ENCODE results near the gene TOGARAM1.
A peak's percentile ranks its signal among the peaks of the same experiment; 100 is the strongest.

TOGARAM1 gene

GRCh38 chr14:44945264-44945663 lies 16.7 kb upstream of the TOGARAM1 start:
- Histone ChIP-seq H3K9ac (ENCODE audit: low read length) (no peak overlapping the region), H3K4me1 (ENCODE audit: insufficient read depth, low read length) (peaks cover 4% of the 10 kb centered on the region), H3K27me3 (ENCODE audit: control insufficient read depth in 1 of 2, insufficient read depth in 2 of 2, low read length in 2 of 2) (no peaks in the 10 kb centered on the region), H3K27ac (ENCODE audit: low read depth, low read length) (no peak overlapping the region), H3K4me3 (ENCODE audit: low read depth in 1 of 2, low read length in 2 of 2) (no peak overlapping the region), H3K9me3 (ENCODE audit: low read length) (no peaks in the 10 kb centered on the region), H3K36me3 (ENCODE audit: insufficient read depth, low read length) (peaks cover 13% of the 10 kb centered on the region)

GRCh38 chr14:44951051-44951450 lies 10.9 kb upstream of the TOGARAM1 start:
- no peak overlapping the region for H3K9ac ChIP-seq (ENCODE audit: low read length)
- H3K4me3 ChIP-seq (ENCODE audit: low read depth in 1 of 2, low read length in 2 of 2): no peak overlapping the region
- no peaks in the 10 kb centered on the region for H3K36me3 ChIP-seq (ENCODE audit: insufficient read depth, low read length)
- H3K4me1 ChIP-seq (ENCODE audit: insufficient read depth, low read length): no peaks in the 10 kb centered on the region
- no peak overlapping the region for H3K27ac ChIP-seq (ENCODE audit: low read depth, low read length)
- H3K27me3 ChIP-seq (ENCODE audit: control insufficient read depth in 1 of 2, insufficient read depth in 2 of 2, low read length in 2 of 2): no peaks in the 10 kb centered on the region
- no peaks in the 10 kb centered on the region for H3K9me3 ChIP-seq (ENCODE audit: low read length)

GRCh38 chr14:44952391-44953110 lies 9.4 kb upstream of the TOGARAM1 start:
- Histone ChIP-seq H3K9ac (ENCODE audit: low read length) (no peak overlapping the region), H3K4me1 (ENCODE audit: insufficient read depth, low read length) (peaks cover 7% of the 10 kb centered on the region), H3K27ac (ENCODE audit: low read depth, low read length) (no peak overlapping the region), H3K36me3 (ENCODE audit: insufficient read depth, low read length) (no peaks in the 10 kb centered on the region), H3K9me3 (ENCODE audit: low read length) (no peaks in the 10 kb centered on the region), H3K27me3 (ENCODE audit: control insufficient read depth in 1 of 2, insufficient read depth in 2 of 2, low read length in 2 of 2) (no peaks in the 10 kb centered on the region), H3K4me3 (ENCODE audit: low read depth in 1 of 2, low read length in 2 of 2) (no peak overlapping the region)

- Histone ChIP-seq H3K4me3 (ENCODE audit: low read depth in 1 of 2, low read length in 2 of 2) (no peak overlapping the region), H3K4me1 (ENCODE audit: insufficient read depth, low read length) (peaks cover 19% of the 10 kb centered on the region), H3K36me3 (ENCODE audit: insufficient read depth, low read length) (no peaks in the 10 kb centered on the region), H3K9ac (ENCODE audit: low read length) (no peak overlapping the region), H3K9me3 (ENCODE audit: low read length) (no peaks in the 10 kb centered on the region), H3K27ac (ENCODE audit: low read depth, low read length) (no peak overlapping the region), H3K27me3 (ENCODE audit: control insufficient read depth in 1 of 2, insufficient read depth in 2 of 2, low read length in 2 of 2) (no peaks in the 10 kb centered on the region)
Measured at GRCh38 chr14:44954750-44955149, 7.2 kb upstream of the TOGARAM1 start.

- no peaks in the 10 kb centered on the region for H3K36me3 ChIP-seq (ENCODE audit: insufficient read depth, low read length)
- no peak overlapping the region for H3K9ac ChIP-seq (ENCODE audit: low read length)
- no peak overlapping the region for H3K4me3 ChIP-seq (ENCODE audit: low read depth in 1 of 2, low read length in 2 of 2)
- H3K4me1 ChIP-seq (ENCODE audit: insufficient read depth, low read length): peaks cover 27% of the 10 kb centered on the region
- no peaks in the 10 kb centered on the region for H3K27me3 ChIP-seq (ENCODE audit: control insufficient read depth in 1 of 2, insufficient read depth in 2 of 2, low read length in 2 of 2)
- H3K9me3 ChIP-seq (ENCODE audit: low read length): no peaks in the 10 kb centered on the region
- H3K27ac ChIP-seq (ENCODE audit: low read depth, low read length): no peak overlapping the region
Measured at GRCh38 chr14:44955528-44955927, 6.5 kb upstream of the TOGARAM1 start.

GRCh38 chr14:44956866-44957265 lies 5.1 kb upstream of the TOGARAM1 start:
- H3K27ac ChIP-seq (ENCODE audit: low read depth, low read length): no peak overlapping the region
- H3K9ac ChIP-seq (ENCODE audit: low read length): no peak overlapping the region
- no peaks in the 10 kb centered on the region for H3K27me3 ChIP-seq (ENCODE audit: control insufficient read depth in 1 of 2, insufficient read depth in 2 of 2, low read length in 2 of 2)
- H3K4me1 ChIP-seq (ENCODE audit: insufficient read depth, low read length): peaks cover 27% of the 10 kb centered on the region
- no peaks in the 10 kb centered on the region for H3K9me3 ChIP-seq (ENCODE audit: low read length)
- H3K4me3 ChIP-seq (ENCODE audit: low read depth in 1 of 2, low read length in 2 of 2): no peak overlapping the region
- H3K36me3 ChIP-seq (ENCODE audit: insufficient read depth, low read length): no peaks in the 10 kb centered on the region

GRCh38 chr14:44959538-44959937 lies 2.5 kb upstream of the TOGARAM1 start:
- H3K27me3 ChIP-seq (ENCODE audit: control insufficient read depth in 1 of 2, insufficient read depth in 2 of 2, low read length in 2 of 2): no peaks in the 10 kb centered on the region
- no peak overlapping the region for H3K9ac ChIP-seq (ENCODE audit: low read length)
- H3K27ac ChIP-seq (ENCODE audit: low read depth, low read length): no peak overlapping the region
- H3K4me3 ChIP-seq (ENCODE audit: low read depth in 1 of 2, low read length in 2 of 2): no peak overlapping the region
- no peaks in the 10 kb centered on the region for H3K9me3 ChIP-seq (ENCODE audit: low read length)
- no peaks in the 10 kb centered on the region for H3K36me3 ChIP-seq (ENCODE audit: insufficient read depth, low read length)
- H3K4me1 ChIP-seq (ENCODE audit: insufficient read depth, low read length): peaks cover 34% of the 10 kb centered on the region

GRCh38 chr14:44960146-44960545 lies 1.8 kb upstream of the TOGARAM1 start:
- no peak overlapping the region for H3K9ac ChIP-seq (ENCODE audit: low read length)

GRCh38 chr14:44960646-44961045 lies 1.3 kb upstream of the TOGARAM1 start:
- H3K27me3 ChIP-seq (ENCODE audit: control insufficient read depth in 1 of 2, insufficient read depth in 2 of 2, low read length in 2 of 2): no peaks in the 10 kb centered on the region
- H3K36me3 ChIP-seq (ENCODE audit: insufficient read depth, low read length): no peaks in the 10 kb centered on the region
- no peaks in the 10 kb centered on the region for H3K9me3 ChIP-seq (ENCODE audit: low read length)
- peak overlapping the region; percentile 53 to 93 for H3K4me3 ChIP-seq (ENCODE audit: low read depth in 1 of 2, low read length in 2 of 2)
- H3K27ac ChIP-seq (ENCODE audit: low read depth, low read length): peak overlapping the region; percentile 87
- peak overlapping the region; percentile 53 for H3K9ac ChIP-seq (ENCODE audit: low read length)
- H3K4me1 ChIP-seq (ENCODE audit: insufficient read depth, low read length): peaks cover 36% of the 10 kb centered on the region

More at GRCh38 chr14:44960146-44960545, 1.8 kb upstream of the TOGARAM1 start:
- Histone ChIP-seq H3K4me3 (ENCODE audit: low read depth in 1 of 2, low read length in 2 of 2) (peak overlapping the region; percentile 6 to 93), H3K9me3 (ENCODE audit: low read length) (no peaks in the 10 kb centered on the region), H3K27ac (ENCODE audit: low read depth, low read length) (no peak overlapping the region), H3K36me3 (ENCODE audit: insufficient read depth, low read length) (no peaks in the 10 kb centered on the region), H3K27me3 (ENCODE audit: control insufficient read depth in 1 of 2, insufficient read depth in 2 of 2, low read length in 2 of 2) (no peaks in the 10 kb centered on the region), H3K4me1 (ENCODE audit: insufficient read depth, low read length) (peaks cover 34% of the 10 kb centered on the region)

- Histone ChIP-seq H3K4me1 (ENCODE audit: insufficient read depth, low read length) (peaks cover 38% of the 10 kb centered on the region), H3K27me3 (ENCODE audit: control insufficient read depth in 1 of 2, insufficient read depth in 2 of 2, low read length in 2 of 2) (no peaks in the 10 kb centered on the region), H3K9ac (ENCODE audit: low read length) (peak overlapping the region; percentile 53), H3K4me3 (ENCODE audit: low read depth in 1 of 2, low read length in 2 of 2) (peak overlapping the region; percentile 53 to 93), H3K27ac (ENCODE audit: low read depth, low read length) (peak overlapping the region; percentile 87), H3K9me3 (ENCODE audit: low read length) (no peaks in the 10 kb centered on the region), H3K36me3 (ENCODE audit: insufficient read depth, low read length) (no peaks in the 10 kb centered on the region)
Measured at GRCh38 chr14:44961151-44961553, 838 bp upstream of the TOGARAM1 start.

GRCh38 chr14:44962334-44963043 lies 499 bp downstream of the TOGARAM1 start:
- peak overlapping the region; percentile 66 to 93 for H3K4me3 ChIP-seq (ENCODE audit: low read depth in 1 of 2, low read length in 2 of 2)
- H3K4me1 ChIP-seq (ENCODE audit: insufficient read depth, low read length): peaks cover 40% of the 10 kb centered on the region
- peak overlapping the region; percentile 88 for H3K27ac ChIP-seq (ENCODE audit: low read depth, low read length)
- no peaks in the 10 kb centered on the region for H3K27me3 ChIP-seq (ENCODE audit: control insufficient read depth in 1 of 2, insufficient read depth in 2 of 2, low read length in 2 of 2)
- H3K9me3 ChIP-seq (ENCODE audit: low read length): no peaks in the 10 kb centered on the region
- H3K36me3 ChIP-seq (ENCODE audit: insufficient read depth, low read length): no peaks in the 10 kb centered on the region
- H3K9ac ChIP-seq (ENCODE audit: low read length): peak overlapping the region; percentile 77
